GM12892 (cell line): ENCODE results near the gene FFAR2.
A peak's percentile ranks its signal among the peaks of the same experiment; 100 is the strongest.

Source experiments
- POLR2A ChIP-seq: IDR thresholded peaks from 2 replicates; pipeline ENCODE4 v1.6.1; 2011; ENCODE audit warnings: low read depth, low read length, control low read depth
- POLR2AphosphoS5 ChIP-seq: IDR thresholded peaks from 2 replicates; pipeline ENCODE4 v1.6.1; 2011; ENCODE audit warnings: low read depth, low read length, control low read depth
- TAF1 ChIP-seq: IDR thresholded peaks from 2 replicates; pipeline ENCODE4 v1.6.1; 2011; ENCODE audit warnings: low read depth, mild to moderate bottlenecking, control low read depth, low read length, borderline replicate concordance

DNA sequence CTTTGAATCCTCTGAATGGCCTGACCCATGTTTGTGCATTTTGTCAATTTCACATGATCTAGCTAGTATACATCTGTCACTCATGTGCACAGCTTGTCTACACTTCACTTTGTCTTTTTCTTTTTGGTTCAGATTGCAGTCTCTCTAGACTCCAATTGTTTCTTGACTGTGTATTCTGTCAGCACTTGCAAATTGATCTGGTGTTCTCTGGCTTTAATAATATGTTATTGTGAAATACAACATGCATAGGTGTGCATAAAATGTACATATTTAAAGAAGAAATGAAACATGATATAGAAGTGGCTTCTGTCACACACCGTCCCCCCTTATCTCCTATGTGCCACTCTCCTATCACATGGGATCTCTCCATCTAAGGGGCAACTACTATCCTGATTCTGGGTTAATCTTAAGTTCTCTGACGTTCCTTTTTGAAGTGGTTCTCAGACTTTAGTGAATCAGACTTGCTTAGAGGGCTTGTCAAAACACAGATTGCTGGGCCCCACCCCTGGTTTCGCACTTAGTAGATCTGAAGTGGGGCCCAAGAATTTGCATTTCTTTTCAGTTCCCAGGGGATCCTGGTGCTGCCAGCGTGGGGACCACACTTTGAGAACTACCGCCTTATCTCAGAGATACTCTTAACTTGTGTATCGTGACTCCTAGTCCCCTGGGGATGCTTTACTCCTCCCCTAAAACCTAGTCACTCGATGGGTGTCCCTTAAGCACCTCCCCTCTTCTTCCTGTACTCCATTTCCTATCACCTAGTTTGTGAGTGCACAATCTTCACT lies 36.4 kb downstream of the FFAR2 start:
- TF ChIP-seq POLR2A, result no peak
- 0 out of 2 replicates have a peak, but pooled peaks have one; percentile 44 for TF ChIP-seq POLR2AphosphoS5
- TF ChIP-seq TAF1, result no peak
